GM23338 (cell line): ENCODE results near the gene SOX11. TPM values are rescaled to one million over a fixed set of nuclear protein-coding genes. Genes with fewer than 3 reads are reported as not detected.

Experiments
- ATAC-seq: fragments of 200-7000 bp; cut with Tn5 transposase; 3 replicates; pipeline ENCODE4 v1.9.1; 2020
- DNase-seq: peaks from one replicate; pipeline ENCODE4 v3.0.0-alpha.2; 2015; ENCODE audit warnings: low spot score
- H2AFZ ChIP-seq: fragments of 200-600 bp; sonication (generic); 2 replicates; pipeline ENCODE4 v1.8.0; 2016; ENCODE audit warnings: antibody characterized with exemption, mild to moderate bottlenecking, moderate library complexity
- H3F3A ChIP-seq: fragments of 200-600 bp; sonication (generic); replicated peaks from 2 replicates; pipeline ENCODE4 v1.8.0; 2017; ENCODE audit warnings: antibody characterized with exemption, mixed run types, low read depth
- H3K27ac ChIP-seq: fragments of 200-600 bp; sonication (generic); 2 replicates; pipeline ENCODE4 v1.6.1; 2016; ENCODE audit warnings: low read depth
- H3K27me3 ChIP-seq: fragments of 200-600 bp; sonication (generic); 2 replicates; pipeline ENCODE4 v1.8.0; 2016; ENCODE audit warnings: mild to moderate bottlenecking, mixed run types, moderate library complexity; ENCODE audit not compliant: insufficient read depth
- H3K36me3 ChIP-seq: fragments of 200-600 bp; sonication (generic); 2 replicates; pipeline ENCODE4 v1.8.0; 2016; ENCODE audit warnings: mild to moderate bottlenecking; ENCODE audit not compliant: insufficient read depth
- H3K4me1 ChIP-seq: fragments of 200-600 bp; sonication (generic); 2 replicates; pipeline ENCODE4 v1.8.0; 2016; ENCODE audit warnings: mild to moderate bottlenecking, moderate library complexity; ENCODE audit not compliant: insufficient read depth
- H3K4me2 ChIP-seq: fragments of 200-600 bp; sonication (generic); 2 replicates; pipeline ENCODE4 v1.7.1; 2017; ENCODE audit warnings: mixed run types
- H3K4me3 ChIP-seq: fragments of 200-600 bp; sonication (generic); 2 replicates; pipeline ENCODE4 v1.6.1; 2016; ENCODE audit warnings: mixed run types
- H3K79me2 ChIP-seq: fragments of 200-600 bp; sonication (generic); replicated peaks from 2 replicates; pipeline ENCODE4 v1.8.0; 2017; ENCODE audit warnings: mild to moderate bottlenecking; ENCODE audit not compliant: insufficient read depth
- H3K9me2 ChIP-seq: fragments of 200-600 bp; sonication (generic); 2 replicates; pipeline ENCODE4 v1.8.0; 2017; ENCODE audit not compliant: insufficient read depth
- H4K20me1 ChIP-seq: fragments of 200-600 bp; sonication (generic); replicated peaks from 2 replicates; pipeline ENCODE4 v1.8.0; 2017; ENCODE audit warnings: mild to moderate bottlenecking; ENCODE audit not compliant: insufficient read depth
- H3K27ac Mint-ChIP-seq: 2 replicates; pipeline ENCODE4 v1.8.0; 2020; ENCODE audit warnings: inconsistent platforms, mild to moderate bottlenecking, moderate library complexity, mixed read lengths
- H3K27me3 Mint-ChIP-seq: 3 replicates; pipeline ENCODE4 v1.8.0; 2022; ENCODE audit warnings: low read depth, mild to moderate bottlenecking, moderate library complexity, mixed read lengths, inconsistent platforms; ENCODE audit not compliant: insufficient read depth, poor library complexity
- H3K36me3 Mint-ChIP-seq: 3 replicates; pipeline ENCODE4 v1.8.0; 2021; ENCODE audit warnings: low read depth, mild to moderate bottlenecking, inconsistent platforms, moderate library complexity, mixed read lengths
- H3K4me1 Mint-ChIP-seq: 3 replicates; pipeline ENCODE4 v1.8.0; 2020; ENCODE audit warnings: mild to moderate bottlenecking, inconsistent platforms, mixed read lengths
- H3K4me3 Mint-ChIP-seq: 3 replicates; pipeline ENCODE4 v1.8.0; 2021; ENCODE audit warnings: moderate library complexity, mild to moderate bottlenecking, inconsistent platforms, mixed read lengths
- H3K9me3 Mint-ChIP-seq: 3 replicates; pipeline ENCODE4 v1.8.0; 2020; ENCODE audit warnings: moderate library complexity, mild to moderate bottlenecking, inconsistent platforms, mixed read lengths
- CREB1 ChIP-seq: fragments of 250-450 bp; sonication (Bioruptor Pico); IDR thresholded peaks from 2 replicates; pipeline ENCODE4 v1.5.0; 2020; ENCODE audit warnings: low read depth, mild to moderate bottlenecking, moderate library complexity
- CTCF ChIP-seq, 2 experiments: fragments of 200-600 bp in 1 of 2; sonication (generic) in 1 of 2; conservative IDR thresholded peaks; 2 replicates each; pipeline versions ENCODE4 v1.5.1 to v1.6.1; 2016 to 2017; ENCODE audit warnings: antibody characterized with exemption in 2 of 2, low read depth in 2 of 2, mild to moderate bottlenecking in 2 of 2, moderate library complexity in 1 of 2
- ETS1 ChIP-seq: IDR thresholded peaks from 2 replicates; pipeline ENCODE4 v1.6.1; 2016; ENCODE audit warnings: antibody characterized with exemption
- EZH2 ChIP-seq: fragments of 200-600 bp; sonication (generic); IDR thresholded peaks from one replicate; pipeline ENCODE4 v1.8.0; 2017; ENCODE audit warnings: antibody characterized with exemption, mild to moderate bottlenecking, low read depth; ENCODE audit not compliant: unreplicated experiment
- EZH2phosphoT487 ChIP-seq: fragments of 200-600 bp; sonication (generic); IDR thresholded peaks from one replicate; pipeline ENCODE4 v1.8.1; 2018; ENCODE audit warnings: antibody characterized with exemption; ENCODE audit not compliant: unreplicated experiment
- JUNB ChIP-seq: IDR thresholded peaks from one replicate; pipeline ENCODE4 v1.6.1; 2016; ENCODE audit warnings: antibody characterized with exemption; ENCODE audit not compliant: unreplicated experiment
- POLR2AphosphoS5 ChIP-seq: IDR thresholded peaks from 2 replicates; pipeline ENCODE4 v1.6.1; 2016; ENCODE audit warnings: antibody characterized with exemption, low read depth
- STAT1 ChIP-seq: IDR thresholded peaks from one replicate; pipeline ENCODE4 v1.6.1; 2016; ENCODE audit warnings: antibody characterized with exemption; ENCODE audit not compliant: unreplicated experiment
- ZNF114 ChIP-seq: fragments of 250-450 bp; sonication (Bioruptor Pico); IDR thresholded peaks from 2 replicates; pipeline ENCODE4 v1.5.0; 2020; ENCODE audit warnings: mild to moderate bottlenecking, moderate library complexity
- ZNF331 ChIP-seq: fragments of 250-450 bp; sonication (Bioruptor Pico); IDR thresholded peaks from 2 replicates; pipeline ENCODE4 v1.5.0; 2020; ENCODE audit warnings: low read depth, mild to moderate bottlenecking, moderate library complexity
- polyA plus RNA-seq: library from polyadenylated mRNA; unstranded; fragments of >200 nt; fragmentation: Nextera tagmentation; extraction: Ambion mirVana; gene quantifications from 2 replicates; pipeline ENCODE4 v1.2.1, GENCODE V29; 2016
- total RNA-seq: library from RNA; depleted of rRNA; stranded (reverse); fragments of >200 nt; shearing (Covaris generic); gene quantifications from 2 replicates; pipeline ENCODE4 v1.2.3, GENCODE V29; 2014
- TF ChIP-seq, protein P1 (sequence below): IDR thresholded peaks from one replicate; pipeline ENCODE4 v1.6.1; 2018; ENCODE audit warnings: antibody characterized with exemption; ENCODE audit not compliant: unreplicated experiment
- TF ChIP-seq, protein P2 (sequence below): fragments of 250-450 bp; sonication (Bioruptor Pico); IDR thresholded peaks from 2 replicates; pipeline ENCODE4 v1.5.0; 2020; ENCODE audit warnings: mild to moderate bottlenecking, moderate library complexity

The SOX11 gene
- total and polyA plus RNA-seq, 2 experiments from 2014 or later = 26.5 to 33.2 TPM

DNA sequence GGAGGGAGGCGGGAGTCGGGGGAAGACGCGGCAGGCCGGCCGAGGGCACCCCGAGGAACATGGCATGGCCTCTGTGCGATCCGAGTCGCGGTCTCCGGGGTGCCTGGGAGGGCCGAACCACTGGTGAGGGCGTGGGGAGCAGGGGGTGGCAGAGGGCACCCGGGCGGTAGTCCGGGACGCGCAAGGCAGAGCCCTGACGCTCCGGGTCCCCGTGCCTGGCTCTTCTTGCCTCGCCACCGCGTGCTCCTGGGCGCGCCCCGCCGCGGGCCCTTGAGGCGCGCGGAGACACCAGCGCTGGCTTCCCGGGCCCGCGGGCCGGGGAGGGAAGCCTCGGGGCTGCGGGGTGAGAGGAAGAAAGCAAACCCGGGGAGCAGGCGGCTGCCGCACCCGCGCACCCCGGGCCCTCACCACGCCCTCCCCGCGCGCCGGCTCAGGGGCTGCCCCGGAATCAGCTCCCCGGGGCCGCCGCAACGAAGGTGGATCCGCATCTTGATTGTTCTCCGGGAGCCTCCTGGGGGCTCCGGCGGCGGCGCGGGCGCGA is 4.3 kb downstream of the SOX11 start:
- Mint-ChIP-seq H3K4me3 (peak overlapping the region; percentile 94; the same call in 2 of the 3 replicates), H3K4me1 (peaks cover 45% of the 10 kb centered on the region), H3K27ac (no peak overlapping the region), H3K9me3 (peaks cover 8% of the 10 kb centered on the region), H3K27me3 (peaks cover 24% of the 10 kb centered on the region), H3K36me3 (peaks cover 21% of the 10 kb centered on the region)
- peaks cover 62% of the 10 kb centered on the region for H3K79me2 ChIP-seq
- H3K9me2 ChIP-seq = no peaks in the 10 kb centered on the region
- DNase-seq (peak; percentile 46), ATAC-seq (peak; percentile 17)
- peaks cover 21% of the 10 kb centered on the region for H4K20me1 ChIP-seq
- H3K27me3 ChIP-seq = peaks cover 22% of the 10 kb centered on the region
- no peaks in the 10 kb centered on the region for H3K36me3 ChIP-seq
- H3K4me3 ChIP-seq = peak overlapping the region; percentile 97
- H3K27ac ChIP-seq = no peak overlapping the region
- H3K4me1 ChIP-seq = peaks cover 40% of the 10 kb centered on the region
- TF ChIP-seq CTCF (conservative IDR thresholded peaks at IDR 0.05; ENCODE audit: low read depth in 2 of 2) (no peak), ETS1 (no peak), POLR2AphosphoS5 (no peak), JUNB (no peak), ZNF331 (no peak), CREB1 (CRISPR knock-in tag) (no peak), EZH2phosphoT487 (no peak), ZNF114 (no peak), EZH2 (no peak), STAT1 (no peak)
- TF ChIP-seq, protein P1, sequence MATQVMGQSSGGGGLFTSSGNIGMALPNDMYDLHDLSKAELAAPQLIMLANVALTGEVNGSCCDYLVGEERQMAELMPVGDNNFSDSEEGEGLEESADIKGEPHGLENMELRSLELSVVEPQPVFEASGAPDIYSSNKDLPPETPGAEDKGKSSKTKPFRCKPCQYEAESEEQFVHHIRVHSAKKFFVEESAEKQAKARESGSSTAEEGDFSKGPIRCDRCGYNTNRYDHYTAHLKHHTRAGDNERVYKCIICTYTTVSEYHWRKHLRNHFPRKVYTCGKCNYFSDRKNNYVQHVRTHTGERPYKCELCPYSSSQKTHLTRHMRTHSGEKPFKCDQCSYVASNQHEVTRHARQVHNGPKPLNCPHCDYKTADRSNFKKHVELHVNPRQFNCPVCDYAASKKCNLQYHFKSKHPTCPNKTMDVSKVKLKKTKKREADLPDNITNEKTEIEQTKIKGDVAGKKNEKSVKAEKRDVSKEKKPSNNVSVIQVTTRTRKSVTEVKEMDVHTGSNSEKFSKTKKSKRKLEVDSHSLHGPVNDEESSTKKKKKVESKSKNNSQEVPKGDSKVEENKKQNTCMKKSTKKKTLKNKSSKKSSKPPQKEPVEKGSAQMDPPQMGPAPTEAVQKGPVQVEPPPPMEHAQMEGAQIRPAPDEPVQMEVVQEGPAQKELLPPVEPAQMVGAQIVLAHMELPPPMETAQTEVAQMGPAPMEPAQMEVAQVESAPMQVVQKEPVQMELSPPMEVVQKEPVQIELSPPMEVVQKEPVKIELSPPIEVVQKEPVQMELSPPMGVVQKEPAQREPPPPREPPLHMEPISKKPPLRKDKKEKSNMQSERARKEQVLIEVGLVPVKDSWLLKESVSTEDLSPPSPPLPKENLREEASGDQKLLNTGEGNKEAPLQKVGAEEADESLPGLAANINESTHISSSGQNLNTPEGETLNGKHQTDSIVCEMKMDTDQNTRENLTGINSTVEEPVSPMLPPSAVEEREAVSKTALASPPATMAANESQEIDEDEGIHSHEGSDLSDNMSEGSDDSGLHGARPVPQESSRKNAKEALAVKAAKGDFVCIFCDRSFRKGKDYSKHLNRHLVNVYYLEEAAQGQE = no peak
- TF ChIP-seq, protein P2, sequence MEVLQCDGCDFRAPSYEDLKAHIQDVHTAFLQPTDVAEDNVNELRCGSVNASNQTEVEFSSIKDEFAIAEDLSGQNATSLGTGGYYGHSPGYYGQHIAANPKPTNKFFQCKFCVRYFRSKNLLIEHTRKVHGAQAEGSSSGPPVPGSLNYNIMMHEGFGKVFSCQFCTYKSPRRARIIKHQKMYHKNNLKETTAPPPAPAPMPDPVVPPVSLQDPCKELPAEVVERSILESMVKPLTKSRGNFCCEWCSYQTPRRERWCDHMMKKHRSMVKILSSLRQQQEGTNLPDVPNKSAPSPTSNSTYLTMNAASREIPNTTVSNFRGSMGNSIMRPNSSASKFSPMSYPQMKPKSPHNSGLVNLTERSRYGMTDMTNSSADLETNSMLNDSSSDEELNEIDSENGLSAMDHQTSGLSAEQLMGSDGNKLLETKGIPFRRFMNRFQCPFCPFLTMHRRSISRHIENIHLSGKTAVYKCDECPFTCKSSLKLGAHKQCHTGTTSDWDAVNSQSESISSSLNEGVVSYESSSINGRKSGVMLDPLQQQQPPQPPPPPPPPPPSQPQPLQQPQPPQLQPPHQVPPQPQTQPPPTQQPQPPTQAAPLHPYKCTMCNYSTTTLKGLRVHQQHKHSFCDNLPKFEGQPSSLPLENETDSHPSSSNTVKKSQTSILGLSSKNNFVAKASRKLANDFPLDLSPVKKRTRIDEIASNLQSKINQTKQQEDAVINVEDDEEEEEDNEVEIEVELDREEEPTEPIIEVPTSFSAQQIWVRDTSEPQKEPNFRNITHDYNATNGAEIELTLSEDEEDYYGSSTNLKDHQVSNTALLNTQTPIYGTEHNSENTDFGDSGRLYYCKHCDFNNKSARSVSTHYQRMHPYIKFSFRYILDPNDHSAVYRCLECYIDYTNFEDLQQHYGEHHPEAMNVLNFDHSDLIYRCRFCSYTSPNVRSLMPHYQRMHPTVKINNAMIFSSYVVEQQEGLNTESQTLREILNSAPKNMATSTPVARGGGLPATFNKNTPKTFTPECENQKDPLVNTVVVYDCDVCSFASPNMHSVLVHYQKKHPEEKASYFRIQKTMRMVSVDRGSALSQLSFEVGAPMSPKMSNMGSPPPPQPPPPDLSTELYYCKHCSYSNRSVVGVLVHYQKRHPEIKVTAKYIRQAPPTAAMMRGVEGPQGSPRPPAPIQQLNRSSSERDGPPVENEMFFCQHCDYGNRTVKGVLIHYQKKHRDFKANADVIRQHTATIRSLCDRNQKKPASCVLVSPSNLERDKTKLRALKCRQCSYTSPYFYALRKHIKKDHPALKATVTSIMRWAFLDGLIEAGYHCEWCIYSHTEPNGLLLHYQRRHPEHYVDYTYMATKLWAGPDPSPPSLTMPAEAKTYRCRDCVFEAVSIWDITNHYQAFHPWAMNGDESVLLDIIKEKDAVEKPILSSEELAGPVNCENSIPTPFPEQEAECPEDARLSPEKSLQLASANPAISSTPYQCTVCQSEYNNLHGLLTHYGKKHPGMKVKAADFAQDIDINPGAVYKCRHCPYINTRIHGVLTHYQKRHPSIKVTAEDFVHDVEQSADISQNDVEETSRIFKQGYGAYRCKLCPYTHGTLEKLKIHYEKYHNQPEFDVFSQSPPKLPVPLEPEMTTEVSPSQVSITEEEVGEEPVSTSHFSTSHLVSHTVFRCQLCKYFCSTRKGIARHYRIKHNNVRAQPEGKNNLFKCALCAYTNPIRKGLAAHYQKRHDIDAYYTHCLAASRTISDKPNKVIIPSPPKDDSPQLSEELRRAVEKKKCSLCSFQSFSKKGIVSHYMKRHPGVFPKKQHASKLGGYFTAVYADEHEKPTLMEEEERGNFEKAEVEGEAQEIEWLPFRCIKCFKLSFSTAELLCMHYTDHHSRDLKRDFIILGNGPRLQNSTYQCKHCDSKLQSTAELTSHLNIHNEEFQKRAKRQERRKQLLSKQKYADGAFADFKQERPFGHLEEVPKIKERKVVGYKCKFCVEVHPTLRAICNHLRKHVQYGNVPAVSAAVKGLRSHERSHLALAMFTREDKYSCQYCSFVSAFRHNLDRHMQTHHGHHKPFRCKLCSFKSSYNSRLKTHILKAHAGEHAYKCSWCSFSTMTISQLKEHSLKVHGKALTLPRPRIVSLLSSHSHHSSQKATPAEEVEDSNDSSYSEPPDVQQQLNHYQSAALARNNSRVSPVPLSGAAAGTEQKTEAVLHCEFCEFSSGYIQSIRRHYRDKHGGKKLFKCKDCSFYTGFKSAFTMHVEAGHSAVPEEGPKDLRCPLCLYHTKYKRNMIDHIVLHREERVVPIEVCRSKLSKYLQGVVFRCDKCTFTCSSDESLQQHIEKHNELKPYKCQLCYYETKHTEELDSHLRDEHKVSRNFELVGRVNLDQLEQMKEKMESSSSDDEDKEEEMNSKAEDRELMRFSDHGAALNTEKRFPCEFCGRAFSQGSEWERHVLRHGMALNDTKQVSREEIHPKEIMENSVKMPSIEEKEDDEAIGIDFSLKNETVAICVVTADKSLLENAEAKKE = no peak
- no peak overlapping the region for H2AFZ ChIP-seq
- no peaks in the 10 kb centered on the region for H3F3A ChIP-seq
- peak overlapping the region; percentile 96 for H3K4me2 ChIP-seq
